Glutamatergic neuron (in vitro differentiated cells): ENCODE data around the gene PSAPL1. TPM values are rescaled to one million over a fixed set of nuclear protein-coding genes. Genes with fewer than 3 reads are reported as not detected.

ENCODE experiments used
- DNase-seq: peaks from one replicate; pipeline ENCODE4 v3.0.0; 2022
- H3K27ac Mint-ChIP-seq: one replicate; pipeline ENCODE4 v1.8.0; 2020; ENCODE audit warnings: mild to moderate bottlenecking, mixed read lengths, inconsistent platforms; ENCODE audit not compliant: unreplicated experiment
- H3K27me3 Mint-ChIP-seq: one replicate; pipeline ENCODE4 v1.8.0; 2020; ENCODE audit warnings: mild to moderate bottlenecking, moderate library complexity, mixed read lengths, inconsistent platforms; ENCODE audit not compliant: unreplicated experiment
- H3K36me3 Mint-ChIP-seq: one replicate; pipeline ENCODE4 v1.8.0; 2020; ENCODE audit warnings: mild to moderate bottlenecking, mixed read lengths, inconsistent platforms; ENCODE audit not compliant: unreplicated experiment
- H3K4me1 Mint-ChIP-seq: one replicate; pipeline ENCODE4 v1.8.0; 2020; ENCODE audit warnings: mild to moderate bottlenecking, low read depth, mixed read lengths, inconsistent platforms; ENCODE audit not compliant: unreplicated experiment
- H3K4me3 Mint-ChIP-seq: one replicate; pipeline ENCODE4 v1.8.0; 2020; ENCODE audit warnings: mild to moderate bottlenecking, mixed read lengths, inconsistent platforms; ENCODE audit not compliant: unreplicated experiment
- H3K9me3 Mint-ChIP-seq: one replicate; pipeline ENCODE4 v1.8.0; 2020; ENCODE audit warnings: mild to moderate bottlenecking, moderate library complexity, mixed read lengths, inconsistent platforms; ENCODE audit not compliant: unreplicated experiment
- total RNA-seq: library from RNA; stranded (reverse); fragmentation: NEBNext Ultra II Directional; extraction: Animal tissue kit (Norgen Biotek cat#: 25700); gene quantifications from one replicate; pipeline ENCODE4 v1.2.1, GENCODE V29; 2021; ENCODE audit not compliant: unreplicated experiment
- TF ChIP-seq, protein P1 (sequence below): fragments of 200-600 bp; sonication (generic); IDR thresholded peaks from one replicate; pipeline ENCODE4 v1.5.0; 2021; ENCODE audit not compliant: partially characterized antibody, unreplicated experiment

Gene PSAPL1
- total RNA-seq, 1 donor from 2014 or later, result not detected

DNA sequence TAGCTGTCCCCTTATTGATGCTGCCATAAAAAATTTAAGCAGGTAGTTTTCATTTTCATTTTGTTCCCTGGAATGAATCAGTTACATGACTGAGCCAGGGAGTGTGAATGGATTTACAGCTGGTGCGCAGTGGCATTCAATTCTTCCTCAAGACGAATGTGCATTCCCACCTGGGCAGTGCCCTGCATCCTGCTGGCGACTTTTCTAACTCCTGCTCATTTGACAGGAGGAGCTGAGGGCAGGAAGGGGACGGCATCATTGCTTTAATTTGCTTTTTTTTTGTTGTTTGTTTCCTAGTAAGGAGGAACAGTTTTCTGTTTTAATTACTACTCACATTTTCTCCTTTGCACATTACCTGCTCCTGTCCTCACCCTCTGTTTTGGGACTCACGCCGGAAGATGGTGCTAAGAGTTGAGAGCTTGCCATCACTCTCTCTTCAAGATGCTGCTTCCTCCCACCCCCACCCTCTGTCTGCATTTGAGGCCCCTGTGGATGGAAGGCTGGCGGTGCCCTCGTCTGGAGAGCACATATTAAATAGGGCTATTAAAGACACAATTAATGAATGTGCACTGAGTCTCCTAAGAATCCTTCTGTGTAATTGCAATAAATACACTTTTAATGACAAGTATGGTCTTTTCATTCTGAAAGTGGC lies 35.8 kb downstream of the PSAPL1 start:
- Mint-ChIP-seq H3K4me3 (no peak overlapping the region), H3K9me3 (peaks cover 10% of the 10 kb centered on the region), H3K4me1 (peaks cover 34% of the 10 kb centered on the region), H3K27ac (no peak overlapping the region), H3K36me3 (peaks cover 11% of the 10 kb centered on the region), H3K27me3 (peaks cover 6% of the 10 kb centered on the region)
- DNase-seq, result no peak
- TF ChIP-seq, protein P1, sequence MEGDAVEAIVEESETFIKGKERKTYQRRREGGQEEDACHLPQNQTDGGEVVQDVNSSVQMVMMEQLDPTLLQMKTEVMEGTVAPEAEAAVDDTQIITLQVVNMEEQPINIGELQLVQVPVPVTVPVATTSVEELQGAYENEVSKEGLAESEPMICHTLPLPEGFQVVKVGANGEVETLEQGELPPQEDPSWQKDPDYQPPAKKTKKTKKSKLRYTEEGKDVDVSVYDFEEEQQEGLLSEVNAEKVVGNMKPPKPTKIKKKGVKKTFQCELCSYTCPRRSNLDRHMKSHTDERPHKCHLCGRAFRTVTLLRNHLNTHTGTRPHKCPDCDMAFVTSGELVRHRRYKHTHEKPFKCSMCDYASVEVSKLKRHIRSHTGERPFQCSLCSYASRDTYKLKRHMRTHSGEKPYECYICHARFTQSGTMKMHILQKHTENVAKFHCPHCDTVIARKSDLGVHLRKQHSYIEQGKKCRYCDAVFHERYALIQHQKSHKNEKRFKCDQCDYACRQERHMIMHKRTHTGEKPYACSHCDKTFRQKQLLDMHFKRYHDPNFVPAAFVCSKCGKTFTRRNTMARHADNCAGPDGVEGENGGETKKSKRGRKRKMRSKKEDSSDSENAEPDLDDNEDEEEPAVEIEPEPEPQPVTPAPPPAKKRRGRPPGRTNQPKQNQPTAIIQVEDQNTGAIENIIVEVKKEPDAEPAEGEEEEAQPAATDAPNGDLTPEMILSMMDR, result no peak

DNA sequence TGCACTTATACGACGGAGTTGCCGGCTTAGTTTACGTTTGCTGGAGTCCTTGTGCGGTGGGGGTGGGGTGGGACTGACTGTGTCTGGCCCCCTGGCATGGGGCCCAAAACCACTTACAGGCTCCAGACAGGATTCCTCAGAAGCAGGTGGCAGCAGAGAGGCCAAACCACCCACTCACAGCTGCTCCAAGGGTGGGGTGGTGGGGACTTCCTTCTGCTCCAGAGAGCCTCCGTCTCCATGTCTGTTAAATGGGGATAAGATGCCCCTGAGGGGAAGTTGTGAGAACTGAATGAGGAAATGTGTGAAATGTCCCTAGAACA lies 36.7 kb downstream of the PSAPL1 start:
- H3K4me1 Mint-ChIP-seq, result peaks cover 41% of the 10 kb centered on the region
- peaks cover 11% of the 10 kb centered on the region for H3K27me3 Mint-ChIP-seq
- peak overlapping the region; percentile 12 for H3K4me3 Mint-ChIP-seq
- TF ChIP-seq, protein P1, result no peak
- H3K9me3 Mint-ChIP-seq, result peaks cover 10% of the 10 kb centered on the region
- DNase-seq, result no peak
- H3K36me3 Mint-ChIP-seq, result peaks cover 11% of the 10 kb centered on the region
- no peak overlapping the region for H3K27ac Mint-ChIP-seq

DNA sequence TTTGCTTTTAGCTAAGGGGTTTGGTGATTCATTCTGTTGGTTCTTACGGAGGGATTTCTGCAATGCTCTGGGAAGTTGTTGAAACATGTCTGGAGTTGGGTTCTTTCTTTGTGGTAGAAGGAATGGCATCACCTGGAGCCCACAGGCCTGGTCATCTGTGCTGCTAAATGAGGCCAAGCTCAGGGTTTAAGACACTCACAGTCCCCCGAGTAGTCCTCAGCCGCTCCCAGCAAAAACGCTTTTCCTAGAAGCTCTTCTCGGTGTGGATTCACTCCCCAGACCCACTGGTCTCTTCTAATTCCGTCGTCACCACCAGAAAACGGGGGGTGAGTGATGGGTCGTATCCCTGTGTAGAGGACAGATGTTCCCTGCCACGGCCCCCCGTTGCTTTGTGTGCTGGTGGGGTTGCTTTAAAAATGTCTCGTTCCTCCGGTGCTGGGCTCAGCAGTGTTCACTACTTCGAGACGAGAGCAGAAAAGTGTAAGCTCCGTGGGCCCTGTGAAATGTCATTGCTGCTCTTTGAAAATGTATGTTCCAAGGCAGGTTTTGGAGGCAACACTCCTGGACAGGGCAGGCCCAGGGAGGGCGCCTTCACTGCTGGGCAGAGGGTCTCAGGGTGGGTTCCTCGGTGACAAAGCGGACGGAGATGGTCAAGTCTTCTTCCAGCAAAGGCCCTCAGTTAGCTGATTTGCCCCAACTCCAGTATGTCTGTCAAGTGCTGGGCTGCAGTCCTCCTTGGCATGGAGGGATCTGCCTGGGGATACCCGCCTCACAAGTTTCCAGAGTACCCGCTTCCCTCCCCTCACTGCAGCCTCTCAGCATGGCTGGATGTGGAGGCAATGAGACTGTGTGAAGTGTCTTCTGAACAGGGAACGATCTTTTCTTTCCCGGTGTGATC lies 37.3 kb downstream of the PSAPL1 start:
- Mint-ChIP-seq H3K4me3 (no peak overlapping the region), H3K27me3 (peaks cover 12% of the 10 kb centered on the region), H3K4me1 (peaks cover 47% of the 10 kb centered on the region), H3K9me3 (peaks cover 10% of the 10 kb centered on the region), H3K27ac (no peak overlapping the region), H3K36me3 (peaks cover 11% of the 10 kb centered on the region)
- DNase-seq, result no peak
- TF ChIP-seq, protein P1, result no peak

DNA sequence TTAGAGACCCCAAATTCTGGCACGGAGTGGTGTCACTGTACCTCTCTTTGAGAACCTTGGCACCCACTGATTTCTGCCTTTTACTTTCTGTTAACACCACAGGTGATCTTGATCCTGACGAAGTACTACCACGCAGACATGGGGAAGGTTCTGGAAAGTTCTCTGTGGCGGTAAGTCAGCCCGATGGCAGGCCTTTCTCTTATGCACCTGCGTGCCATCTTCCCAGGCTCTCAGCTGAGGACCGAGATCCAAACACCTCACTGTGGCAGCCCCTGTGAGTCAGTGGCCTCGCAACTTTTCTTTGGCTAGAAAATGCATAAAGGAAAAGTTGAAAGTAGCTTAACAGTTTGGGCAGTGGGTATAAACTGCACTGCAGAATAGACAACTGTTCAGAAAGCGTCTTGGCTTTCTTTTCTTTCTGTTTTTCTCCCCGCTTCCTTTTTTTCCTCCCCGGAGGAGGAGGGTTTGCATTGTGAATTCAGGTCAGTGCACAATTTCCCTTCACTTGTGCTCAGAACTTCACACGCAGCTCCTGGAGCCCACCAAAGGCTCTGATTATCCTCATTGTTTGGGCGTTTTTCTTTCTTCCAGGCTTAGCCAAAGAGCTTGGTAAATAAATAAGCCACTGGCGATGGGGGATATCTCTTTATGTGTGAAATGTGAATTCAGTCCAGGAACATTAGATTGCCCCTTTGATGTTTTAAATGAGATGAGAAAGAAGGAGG lies 38.4 kb downstream of the PSAPL1 start:
- no peak for DNase-seq
- H3K9me3 Mint-ChIP-seq, result peaks cover 10% of the 10 kb centered on the region
- H3K27ac Mint-ChIP-seq, result no peak overlapping the region
- H3K4me3 Mint-ChIP-seq, result no peak overlapping the region
- peaks cover 11% of the 10 kb centered on the region for H3K36me3 Mint-ChIP-seq
- peaks cover 14% of the 10 kb centered on the region for H3K27me3 Mint-ChIP-seq
- peaks cover 48% of the 10 kb centered on the region for H3K4me1 Mint-ChIP-seq
- TF ChIP-seq, protein P1, result no peak

DNA sequence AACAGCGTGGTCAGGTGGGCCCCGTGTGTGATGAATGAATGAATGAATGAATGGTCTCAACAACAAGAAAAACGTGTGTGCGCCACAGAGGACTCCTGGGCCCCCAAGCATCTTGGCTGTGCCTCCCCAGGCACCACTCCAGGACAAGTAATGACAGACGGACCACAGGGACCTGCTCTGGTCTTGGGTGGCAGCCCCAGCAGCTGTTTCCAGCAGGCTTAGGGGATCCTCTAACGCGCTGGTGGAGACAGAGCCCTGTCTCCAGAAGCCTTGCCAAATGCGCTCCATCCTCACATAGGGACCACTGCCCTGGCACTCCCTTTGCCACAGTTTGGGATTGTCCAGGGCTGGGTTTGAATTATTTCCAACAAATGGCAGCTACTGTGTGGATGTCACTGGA lies 39.1 kb downstream of the PSAPL1 start:
- H3K9me3 Mint-ChIP-seq, result peaks cover 6% of the 10 kb centered on the region
- peaks cover 5% of the 10 kb centered on the region for H3K36me3 Mint-ChIP-seq
- peak overlapping the region; percentile 8 for H3K27ac Mint-ChIP-seq
- H3K27me3 Mint-ChIP-seq, result peaks cover 15% of the 10 kb centered on the region
- TF ChIP-seq, protein P1, result no peak
- H3K4me3 Mint-ChIP-seq, result no peak overlapping the region
- DNase-seq, result no peak
- peaks cover 48% of the 10 kb centered on the region for H3K4me1 Mint-ChIP-seq
